Measurements from ENCODE around the gene SCYL1.
"Not testable (repeated sequence)": the region's sequence is repeated elsewhere in the genome, so short reads cannot be mapped to it uniquely, and the experiment has no call there.

SCYL1 gene

DNA sequence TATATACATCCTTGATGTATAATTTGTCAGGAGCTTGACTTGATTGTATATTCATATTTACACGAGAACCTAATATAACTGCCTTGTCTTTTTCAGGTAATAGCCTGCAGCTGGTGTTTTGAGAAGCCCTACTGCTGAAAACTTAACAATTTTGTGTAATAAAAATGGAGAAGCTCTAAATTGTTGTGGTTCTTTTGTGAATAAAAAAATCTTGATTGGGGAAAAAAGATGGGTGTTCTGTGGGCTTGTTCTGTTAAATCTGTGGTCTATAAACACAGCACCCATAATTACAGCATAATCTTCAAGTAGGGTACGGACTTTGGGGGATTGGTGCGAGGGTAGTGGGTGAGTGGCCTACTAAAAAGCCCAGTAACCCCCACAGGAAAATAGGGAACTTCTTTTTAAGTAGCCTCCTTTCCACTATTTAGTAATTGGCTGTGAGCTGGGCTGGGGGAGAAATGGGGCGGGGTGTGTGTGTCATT lies 18.6 kb upstream of the SCYL1 start:
- no peak for DNase-seq

- DNase-seq = no peak
These were observed 17.9 kb upstream of the SCYL1 start for GRCh38 chr11:65506772-65507505.

GRCh38 chr11:65512311-65512710 lies 12.6 kb upstream of the SCYL1 start:
- not testable (repeated sequence) for DNase-seq

DNA sequence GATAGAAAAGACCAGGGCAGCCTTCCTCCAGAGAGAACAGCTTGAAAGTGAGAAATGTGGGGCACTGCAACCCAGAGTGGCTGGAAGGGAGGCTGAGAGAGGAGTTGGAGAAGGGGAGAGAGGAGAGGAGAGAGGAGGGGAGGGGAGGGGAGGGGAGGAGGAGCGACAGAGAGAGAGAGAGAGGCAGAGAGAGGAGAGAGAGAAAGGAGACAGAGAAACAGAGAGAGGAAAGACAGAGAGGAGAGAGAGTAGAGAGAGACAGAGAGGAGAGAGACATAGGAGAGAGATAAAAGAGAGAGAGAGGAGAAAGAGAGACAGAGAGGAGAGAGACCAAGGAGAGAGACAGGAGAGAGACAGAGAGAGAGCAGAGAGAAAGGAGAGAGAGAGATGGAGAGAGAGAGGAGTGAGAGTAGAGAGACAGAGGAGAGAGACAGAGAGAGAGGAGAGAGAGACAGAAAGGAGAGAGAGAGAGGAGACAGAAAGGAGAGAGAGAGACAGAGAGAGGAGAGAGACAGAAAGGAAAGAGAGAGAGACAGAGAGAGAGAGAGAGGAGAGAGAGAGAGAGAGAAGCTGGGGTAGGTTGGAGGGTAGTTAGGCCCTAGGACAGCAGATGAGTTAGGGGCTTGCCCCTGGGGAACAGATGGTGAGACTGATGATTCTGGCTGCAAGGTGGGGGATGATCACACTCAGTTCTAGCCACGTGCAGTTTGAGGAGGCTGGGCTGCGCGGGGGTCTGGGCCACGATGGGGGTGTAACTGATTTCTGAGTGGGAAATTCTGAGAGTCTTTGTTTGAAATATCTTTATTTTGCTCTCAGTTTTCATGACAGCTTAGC lies 8.5 kb upstream of the SCYL1 start:
- no peak for DNase-seq

GRCh38 chr11:65518941-65519549 lies 5.8 kb upstream of the SCYL1 start:
- not testable (repeated sequence) for DNase-seq

DNA sequence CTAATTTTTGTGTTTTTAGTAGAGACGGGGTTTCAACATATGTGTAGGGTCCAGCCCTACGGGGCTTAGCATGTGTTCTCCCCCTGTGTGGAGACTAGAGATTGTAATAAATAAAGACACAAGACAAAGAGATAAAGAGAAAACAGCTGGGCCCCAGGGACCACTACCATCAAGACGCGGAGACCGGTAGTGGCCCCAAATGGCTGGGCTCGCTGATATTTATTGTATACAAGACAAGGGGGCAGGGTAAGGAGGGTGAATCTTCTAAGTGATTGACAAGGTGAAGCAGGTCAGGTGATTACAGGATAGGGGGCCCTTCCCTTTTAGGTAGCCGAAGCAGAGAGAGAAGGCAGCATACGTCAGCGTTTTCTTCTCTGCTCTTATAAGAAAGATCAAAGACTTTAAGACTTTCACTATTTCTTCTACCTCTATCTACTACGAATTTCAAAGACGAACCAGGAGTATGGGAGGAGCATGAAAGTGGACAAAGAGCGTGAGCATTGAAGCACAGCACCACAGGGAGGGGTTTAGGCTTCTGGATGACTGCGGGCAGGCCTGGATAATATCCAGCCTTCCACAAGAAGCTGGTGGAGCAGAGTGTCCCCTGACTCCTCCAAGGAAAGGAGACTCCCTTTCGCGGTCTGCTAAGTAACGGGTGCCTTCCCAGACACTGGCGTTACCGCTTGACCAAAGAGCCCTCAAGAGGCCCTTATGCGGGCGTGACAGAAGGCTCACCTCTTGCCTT lies 2.9 kb upstream of the SCYL1 start:
- not testable (repeated sequence) for DNase-seq

- DNase-seq = not testable (repeated sequence)
These were observed 1.9 kb upstream of the SCYL1 start for GRCh38 chr11:65522718-65523630.

GRCh38 chr11:65523631-65523968 lies 1.3 kb upstream of the SCYL1 start:
- not testable (repeated sequence) for DNase-seq

- no peak for DNase-seq
These were observed 706 bp upstream of the SCYL1 start for GRCh38 chr11:65524014-65524740.

- no peak for DNase-seq
These were observed 930 bp downstream of the SCYL1 start for GRCh38 chr11:65525546-65526480.

GRCh38 chr11:65526744-65527143 lies 1.9 kb downstream of the SCYL1 start:
- no peak for DNase-seq

DNA sequence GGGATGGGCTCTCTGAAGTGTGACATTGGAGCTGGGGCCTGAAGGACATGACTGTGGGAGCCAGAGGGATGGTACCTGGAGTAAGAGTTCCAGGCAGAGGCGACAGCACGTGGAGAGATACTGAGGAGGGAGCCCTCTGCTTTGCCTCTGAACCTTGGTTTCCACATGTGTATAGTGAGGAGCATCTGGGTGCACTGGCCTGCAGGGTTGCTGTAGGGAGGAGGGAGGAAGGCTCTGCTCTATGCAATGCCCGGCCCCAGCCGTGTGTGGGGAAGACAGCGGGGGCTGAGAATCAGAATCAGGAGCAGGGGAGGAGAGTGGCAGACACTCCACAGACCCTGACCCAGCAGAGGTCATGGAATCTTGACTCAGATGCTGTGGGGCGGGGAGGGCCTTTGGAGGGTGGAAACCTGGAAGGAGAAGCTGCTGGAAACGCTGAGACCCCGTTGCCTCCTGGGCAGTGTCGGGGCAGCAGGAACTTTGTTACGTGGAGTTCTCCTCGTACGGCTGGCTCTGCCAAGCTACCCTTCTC lies 4.0 kb downstream of the SCYL1 start:
- no peak for DNase-seq

GRCh38 chr11:65529475-65530156 lies 4.7 kb downstream of the SCYL1 start:
- DNase-seq = no peak

GRCh38 chr11:65530157-65530496 lies 5.2 kb downstream of the SCYL1 start:
- DNase-seq = no peak

- DNase-seq = no peak
These were observed 7.6 kb downstream of the SCYL1 start for GRCh38 chr11:65532388-65533064.

- DNase-seq = no peak
These were observed 10.2 kb downstream of the SCYL1 start for GRCh38 chr11:65535102-65535501.

DNA sequence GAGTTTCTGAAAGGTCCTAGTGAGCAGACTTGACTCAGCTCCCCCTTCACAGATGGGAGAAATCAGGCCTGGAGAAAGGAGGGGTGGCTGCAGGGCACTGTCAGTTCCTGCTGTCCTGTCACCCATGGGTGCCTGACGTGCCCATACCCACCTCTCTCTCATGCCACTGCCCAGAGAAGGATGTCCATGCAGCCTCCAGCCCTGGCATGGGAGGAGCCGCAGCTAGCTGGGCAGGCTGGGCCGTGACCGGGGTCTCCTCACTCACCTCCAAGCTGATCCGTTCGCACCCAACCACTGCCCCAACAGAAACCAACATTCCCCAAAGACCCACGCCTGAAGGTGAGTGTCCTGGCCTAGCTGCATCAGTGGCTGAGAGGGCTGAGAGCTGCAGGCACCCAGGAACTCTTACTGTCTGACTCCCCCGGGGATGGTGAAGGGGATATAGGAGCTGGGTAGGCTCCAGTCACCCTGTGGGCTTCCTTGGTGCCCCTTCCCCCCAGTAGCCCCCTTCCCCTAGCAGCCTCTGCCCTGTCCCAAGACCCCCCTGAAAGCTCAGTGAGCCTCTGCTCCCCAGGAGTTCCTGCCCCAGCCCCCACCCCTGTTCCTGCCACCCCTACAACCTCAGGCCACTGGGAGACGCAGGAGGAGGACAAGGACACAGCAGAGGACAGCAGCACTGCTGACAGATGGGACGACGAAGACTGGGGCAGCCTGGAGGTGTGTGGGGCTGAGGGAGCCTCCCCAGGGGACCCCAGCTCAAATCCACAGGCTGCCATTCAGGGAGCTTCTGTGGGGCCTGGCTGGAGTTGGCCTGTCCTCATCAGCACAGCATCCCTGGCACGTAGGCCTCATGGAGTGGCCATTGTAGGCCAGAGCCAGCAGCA lies 11.8 kb downstream of the SCYL1 start:
- DNase-seq = no peak

DNA sequence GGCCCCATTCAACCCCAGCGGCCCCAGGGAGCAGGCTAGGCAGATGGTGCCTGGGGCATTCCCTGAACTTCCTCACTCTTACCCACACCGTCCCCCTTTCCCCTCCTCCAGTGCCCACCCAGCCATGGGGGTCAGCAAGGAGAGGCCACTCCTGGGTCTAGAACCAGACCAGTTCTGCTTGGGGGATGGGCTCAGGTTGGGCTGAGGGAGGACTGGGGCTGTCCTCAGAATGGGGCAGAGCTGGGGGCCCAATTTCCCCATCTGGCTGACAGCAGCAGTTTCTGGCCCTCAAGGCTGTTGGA lies 12.4 kb downstream of the SCYL1 start:
- DNase-seq = no peak
